MM.1S (cell line): Measurements from ENCODE around the gene STX10.
A peak's percentile ranks its signal among the peaks of the same experiment; 100 is the strongest.

Source experiments
- DNase-seq: peaks from one replicate; pipeline ENCODE4 v3.0.0-alpha.2; 2015
- H2AFZ ChIP-seq: fragments of 300-600 bp; sonication (generic); 2 replicates; pipeline ENCODE4 v1.6.0; 2016; ENCODE audit warnings: antibody characterized with exemption, low read length
- H3F3A ChIP-seq: fragments of 300-600 bp; sonication (generic); 2 replicates; pipeline ENCODE4 v1.6.1; 2016; ENCODE audit warnings: mild to moderate bottlenecking, antibody characterized with exemption, low read length, moderate library complexity, mixed read lengths; ENCODE audit not compliant: insufficient read depth
- H3K27ac ChIP-seq: fragments of 300-600 bp; sonication (generic); 2 replicates; pipeline ENCODE4 v1.5.1; 2016; ENCODE audit warnings: mild to moderate bottlenecking, low read length
- H3K27me3 ChIP-seq: fragments of 300-600 bp; sonication (generic); replicated peaks from 2 replicates; pipeline ENCODE4 v1.6.0; 2016; ENCODE audit warnings: low read length; ENCODE audit not compliant: insufficient read depth
- H3K36me3 ChIP-seq: fragments of 300-600 bp; sonication (generic); replicated peaks from 2 replicates; pipeline ENCODE4 v1.6.1; 2016; ENCODE audit warnings: mild to moderate bottlenecking, low read length, mixed read lengths; ENCODE audit not compliant: insufficient read depth
- H3K4me1 ChIP-seq: fragments of 300-600 bp; sonication (generic); 2 replicates; pipeline ENCODE4 v1.6.1; 2016; ENCODE audit warnings: low read length, mixed read lengths
- H3K4me2 ChIP-seq: fragments of 300-600 bp; sonication (generic); 2 replicates; pipeline ENCODE4 v1.6.0; 2016; ENCODE audit warnings: low read depth, low read length
- H3K4me3 ChIP-seq: fragments of 300-600 bp; sonication (generic); 2 replicates; pipeline ENCODE4 v1.5.1; 2016; ENCODE audit warnings: low read length, mixed read lengths
- H3K79me2 ChIP-seq: fragments of 300-600 bp; sonication (generic); 2 replicates; pipeline ENCODE4 v1.6.1; 2016; ENCODE audit warnings: mixed run types, low read length, mixed read lengths
- H3K9ac ChIP-seq: fragments of 300-600 bp; sonication (generic); 2 replicates; pipeline ENCODE4 v1.6.1; 2016; ENCODE audit warnings: low read length, mixed read lengths
- H3K9me2 ChIP-seq: fragments of 300-600 bp; sonication (generic); replicated peaks from 2 replicates; pipeline ENCODE4 v1.6.1; 2016; ENCODE audit warnings: mild to moderate bottlenecking, low read length, mixed read lengths; ENCODE audit not compliant: insufficient read depth
- H3K9me3 ChIP-seq: fragments of 300-600 bp; sonication (generic); replicated peaks from 2 replicates; pipeline ENCODE4 v1.6.1; 2016; ENCODE audit warnings: mild to moderate bottlenecking, low read length, mixed read lengths; ENCODE audit not compliant: insufficient read depth
- H4K20me1 ChIP-seq: fragments of 300-600 bp; sonication (generic); 2 replicates; pipeline ENCODE4 v1.6.1; 2016; ENCODE audit warnings: mild to moderate bottlenecking, low read length, moderate library complexity, mixed read lengths; ENCODE audit not compliant: insufficient read depth
- CTCF ChIP-seq: fragments of 300-600 bp; sonication (generic); IDR thresholded peaks from 2 replicates; pipeline ENCODE4 v1.5.1; 2016; ENCODE audit warnings: antibody characterized with exemption, low read length, mixed read lengths
- EZH2 ChIP-seq: fragments of 300-600 bp; sonication (generic); optimal IDR thresholded peaks from 2 replicates; pipeline ENCODE3; 2017; ENCODE audit warnings: low read depth, mild to moderate bottlenecking, antibody characterized with exemption, low read length, mixed read lengths
- EZH2phosphoT487 ChIP-seq: fragments of 300-600 bp; sonication (generic); IDR thresholded peaks from 2 replicates; pipeline ENCODE4 v1.6.1; 2018; ENCODE audit warnings: antibody characterized with exemption, low read length

The STX10 gene

GRCh38 chr19:13099073-13099999 lies 50.8 kb downstream of the STX10 start:
- no peak overlapping the region; the same call in 1 of the 2 replicates for H3K27ac ChIP-seq
- H3K4me3 ChIP-seq = peak overlapping the region; percentile 35; the same call in 1 of the 2 replicates
- H3K36me3 ChIP-seq = no peaks in the 10 kb centered on the region
- H3K9ac ChIP-seq = no peak overlapping the region
- H3K9me3 ChIP-seq = no peaks in the 10 kb centered on the region
- peaks cover 29% of the 10 kb centered on the region for H3F3A ChIP-seq
- DNase-seq = peak; percentile 73
- no peaks in the 10 kb centered on the region for H3K9me2 ChIP-seq
- H3K4me1 ChIP-seq = peaks cover 40% of the 10 kb centered on the region
- H3K4me2 ChIP-seq = peak overlapping the region; percentile 72
- H3K79me2 ChIP-seq = peaks cover 5% of the 10 kb centered on the region
- TF ChIP-seq EZH2 = no peak
- no peak for TF ChIP-seq EZH2phosphoT487
- TF ChIP-seq CTCF = no peak
- peak overlapping the region; percentile 49 for H2AFZ ChIP-seq
- H3K27me3 ChIP-seq = peaks cover 45% of the 10 kb centered on the region
- no peaks in the 10 kb centered on the region for H4K20me1 ChIP-seq

GRCh38 chr19:13098277-13099072 lies 51.7 kb downstream of the STX10 start:
- Histone ChIP-seq H3K9ac (no peak overlapping the region), H3K4me2 (peak overlapping the region; percentile 41), H3K4me1 (peaks cover 33% of the 10 kb centered on the region)

More at GRCh38 chr19:13098277-13099072, 51.7 kb downstream of the STX10 start:
- Histone ChIP-seq H3K9me2 (no peaks in the 10 kb centered on the region), H3K27ac (no peak overlapping the region), H3K36me3 (no peaks in the 10 kb centered on the region), H4K20me1 (no peaks in the 10 kb centered on the region), H3K9me3 (no peaks in the 10 kb centered on the region), H3K4me3 (no peak overlapping the region), H3F3A (peaks cover 28% of the 10 kb centered on the region), H3K27me3 (peaks cover 50% of the 10 kb centered on the region), H2AFZ (no peak overlapping the region), H3K79me2 (peaks cover 5% of the 10 kb centered on the region)
- DNase-seq = no peak
- no peak for TF ChIP-seq CTCF
- TF ChIP-seq EZH2phosphoT487 = no peak
- peak; percentile 53 for TF ChIP-seq EZH2
